HepG2 (cell line): Measurements from ENCODE around the gene SPIN1. TPM values are rescaled to one million over a fixed set of nuclear protein-coding genes. Genes with fewer than 3 reads are reported as not detected.

Source experiments
- ATF7-NPFF ChIP-seq: sonication (generic); formaldehyde crosslinking; IDR thresholded peaks from 2 replicates; pipeline ENCODE4 v1.8.1; 2023; ENCODE audit warnings: mild to moderate bottlenecking, low read depth, missing genetic modification reagents, moderate library complexity
- GPBP1L1 ChIP-seq: sonication (generic); formaldehyde crosslinking; IDR thresholded peaks from 2 replicates; pipeline ENCODE4 v1.5.0; 2020; ENCODE audit warnings: mild to moderate bottlenecking, missing genetic modification reagents
- HOMEZ ChIP-seq: IDR thresholded peaks from 2 replicates; pipeline ENCODE4 v1.6.1; 2016; ENCODE audit warnings: low read depth
- MED1 ChIP-seq: sonication (generic); formaldehyde crosslinking; IDR thresholded peaks from 2 replicates; pipeline ENCODE4 v1.4.0; 2020; ENCODE audit warnings: missing genetic modification reagents
- MYC ChIP-seq: sonication (generic); formaldehyde crosslinking; IDR thresholded peaks from 2 replicates; pipeline ENCODE4 v1.9.0; 2021; ENCODE audit warnings: missing genetic modification reagents, borderline replicate concordance
- POLR2A ChIP-seq, 2 experiments: IDR thresholded peaks; 2 replicates each; pipeline ENCODE4 v1.6.1; 2011; ENCODE audit warnings: low read depth in 2 of 2, low read length in 2 of 2, mild to moderate bottlenecking in 1 of 2, moderate library complexity in 1 of 2; ENCODE audit not compliant: insufficient read depth in 1 of 2
- SALL1 ChIP-seq: sonication (generic); formaldehyde crosslinking; IDR thresholded peaks from 2 replicates; pipeline ENCODE4 v1.8.0; 2022; ENCODE audit warnings: mild to moderate bottlenecking, missing genetic modification reagents
- SIN3B ChIP-seq: fragments of 150-350 bp; IDR thresholded peaks from 2 replicates; pipeline ENCODE4 v1.6.1; 2014; ENCODE audit warnings: low read length
- STAT5B ChIP-seq: sonication (generic); formaldehyde crosslinking; IDR thresholded peaks from 2 replicates; pipeline ENCODE4 v1.4.0; 2020; ENCODE audit warnings: missing genetic modification reagents
- TEF ChIP-seq: sonication (generic); formaldehyde crosslinking; IDR thresholded peaks from 2 replicates; pipeline ENCODE4 v1.5.0; 2020; ENCODE audit warnings: missing genetic modification reagents
- ZBTB34 ChIP-seq: sonication (generic); formaldehyde crosslinking; IDR thresholded peaks from 2 replicates; pipeline ENCODE4 v1.8.0; 2022; ENCODE audit warnings: mild to moderate bottlenecking, missing genetic modification reagents
- ZEB1 ChIP-seq: IDR thresholded peaks from 2 replicates; pipeline ENCODE4 v1.6.1; 2012; ENCODE audit warnings: mild to moderate bottlenecking, low read depth, inconsistent platforms; ENCODE audit not compliant: insufficient replicate concordance
- ZGPAT ChIP-seq: IDR thresholded peaks from 2 replicates; pipeline ENCODE4 v1.6.1; 2016; ENCODE audit warnings: mild to moderate bottlenecking
- ZNF687 ChIP-seq: sonication (generic); formaldehyde crosslinking; IDR thresholded peaks from 2 replicates; pipeline ENCODE4 v1.5.1; 2020; ENCODE audit warnings: mild to moderate bottlenecking, missing genetic modification reagents, moderate library complexity
- ZNF891 ChIP-seq: sonication (generic); formaldehyde crosslinking; IDR thresholded peaks from 2 replicates; pipeline ENCODE4 v1.5.0; 2020; ENCODE audit warnings: mild to moderate bottlenecking, missing genetic modification reagents
- polyA plus RNA-seq, 8 experiments: library from polyadenylated mRNA; depleted of rRNA in 3 of 8; stranded (reverse) in 7 of 8; unstranded in 1 of 8; fragments of >200 nt; fragmentation: Illumina TruSeq in 4 of 8; extraction: Trizol in 4 of 8; gene quantifications; 2 replicates each; pipeline versions ENCODE4 v1.2.1 to v1.2.3, GENCODE V29; 2011 to 2016; ENCODE audit warnings: low read depth in 4 of 8, missing spikeins in 1 of 8, mixed read lengths in 1 of 8; ENCODE audit not compliant: insufficient read depth in 1 of 8
- total RNA-seq, 5 experiments: library from RNA; depleted of rRNA; stranded (reverse); fragments of >200 nt; fragmentation: Illumina TruSeq; extraction: Trizol; gene quantifications; 2 replicates each; pipeline ENCODE4 v1.2.3, GENCODE V29; 2016; ENCODE audit warnings: low read depth in 1 of 5

The SPIN1 gene
- total and polyA plus RNA-seq, 2 of the 13 experiments (the other 11 are each of a cell fraction or from before 2014, with no cell fraction given), result 20.0 to 24.3 TPM

GRCh38 chr9:88388886-88389605, 802 bp downstream of the SPIN1 start (continued):
- TF ChIP-seq POLR2A (IDR thresholded peaks at IDR 0.05; ENCODE audit: insufficient read depth in 1 of 2, low read depth in 2 of 2, low read length in 2 of 2) (peak in 1 of 2 experiments; percentile 44; a peak in 2 of 4 replicates), MYC (peak; percentile 30; the same call in 1 of the 2 replicates), MED1 (no peak), ZNF891 (CRISPR knock-in tag) (0 out of 2 replicates have a peak, but pooled peaks have one; percentile 46), GPBP1L1 (CRISPR knock-in tag) (no peak), ZGPAT (peak; percentile 29; the same call in 1 of the 2 replicates), ZEB1 (no peak), TEF (no peak), HOMEZ (CRISPR knock-in tag) (no peak), STAT5B (CRISPR knock-in tag) (no peak), SIN3B (no peak), ATF7-NPFF (CRISPR knock-in tag) (no peak), SALL1 (CRISPR knock-in tag) (peak; percentile 45; the same call in 1 of the 2 replicates), ZNF687 (CRISPR knock-in tag) (peak; percentile 63), ZBTB34 (no peak)
